Measurements from ENCODE around the gene NDUFAF8.

DNA sequence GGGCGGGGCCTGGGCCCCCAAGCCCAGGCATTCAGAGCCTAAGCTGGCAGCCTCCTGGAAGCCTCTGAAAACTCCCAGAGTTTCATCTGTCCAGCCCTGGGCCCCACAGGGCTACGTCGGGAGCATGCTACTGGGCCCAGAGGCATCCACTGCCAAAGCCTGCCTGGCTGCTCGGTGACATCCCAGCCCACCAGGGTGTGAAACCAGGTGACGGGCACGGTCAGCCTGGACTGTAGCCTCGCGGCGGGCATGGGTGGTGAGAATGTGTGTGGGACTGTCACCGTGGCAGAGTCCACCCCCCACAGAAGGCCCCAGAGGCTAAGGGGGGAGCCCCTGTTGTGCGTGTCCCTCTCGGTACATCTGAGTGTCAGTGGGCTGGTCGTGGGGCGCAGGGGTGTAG is 47.5 kb upstream of the NDUFAF8 start:
- TF ChIP-seq, protein P1, sequence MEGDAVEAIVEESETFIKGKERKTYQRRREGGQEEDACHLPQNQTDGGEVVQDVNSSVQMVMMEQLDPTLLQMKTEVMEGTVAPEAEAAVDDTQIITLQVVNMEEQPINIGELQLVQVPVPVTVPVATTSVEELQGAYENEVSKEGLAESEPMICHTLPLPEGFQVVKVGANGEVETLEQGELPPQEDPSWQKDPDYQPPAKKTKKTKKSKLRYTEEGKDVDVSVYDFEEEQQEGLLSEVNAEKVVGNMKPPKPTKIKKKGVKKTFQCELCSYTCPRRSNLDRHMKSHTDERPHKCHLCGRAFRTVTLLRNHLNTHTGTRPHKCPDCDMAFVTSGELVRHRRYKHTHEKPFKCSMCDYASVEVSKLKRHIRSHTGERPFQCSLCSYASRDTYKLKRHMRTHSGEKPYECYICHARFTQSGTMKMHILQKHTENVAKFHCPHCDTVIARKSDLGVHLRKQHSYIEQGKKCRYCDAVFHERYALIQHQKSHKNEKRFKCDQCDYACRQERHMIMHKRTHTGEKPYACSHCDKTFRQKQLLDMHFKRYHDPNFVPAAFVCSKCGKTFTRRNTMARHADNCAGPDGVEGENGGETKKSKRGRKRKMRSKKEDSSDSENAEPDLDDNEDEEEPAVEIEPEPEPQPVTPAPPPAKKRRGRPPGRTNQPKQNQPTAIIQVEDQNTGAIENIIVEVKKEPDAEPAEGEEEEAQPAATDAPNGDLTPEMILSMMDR (IDR thresholded peaks at IDR 0.05) = no peak
- TF ChIP-seq POLR2A (IDR thresholded peaks at IDR 0.05) = no peak
